ENCODE measurements around the gene CADM1.

- no peak for TF ChIP-seq CTCF (IDR thresholded peaks at IDR 0.05)
- TF ChIP-seq POLR2A (IDR thresholded peaks at IDR 0.05): no peak
These were observed 376.0 kb downstream of the CADM1 start for GRCh38 chr11:115128226-115128625.
